ENCODE measurements around the gene ANKRD63.

The ANKRD63 gene

GRCh38 chr15:40240619-40241221, 42.1 kb downstream of the ANKRD63 start:
- DNase-seq = no peak

GRCh38 chr15:40239693-40240618, 42.9 kb downstream of the ANKRD63 start:
- no peak for DNase-seq

GRCh38 chr15:40239404-40239692, 43.5 kb downstream of the ANKRD63 start:
- DNase-seq = no peak

GRCh38 chr15:40238532-40239403, 44.1 kb downstream of the ANKRD63 start, which contains the start of gene PAK6:
TSS of gene PAK6 (plus strand) at chr15:40239063. CDS start at chr15:40264786, 25,723 bp downstream.
- peak; percentile 33 for DNase-seq

GRCh38 chr15:40235201-40235885, 47.5 kb downstream of the ANKRD63 start:
- peak; percentile 55 for DNase-seq

GRCh38 chr15:40234783-40235182, 48.1 kb downstream of the ANKRD63 start:
- peak; percentile 19 for DNase-seq

GRCh38 chr15:40233727-40234577, 48.9 kb downstream of the ANKRD63 start:
- peak; percentile 20 for DNase-seq

GRCh38 chr15:40232625-40233070, 50.2 kb downstream of the ANKRD63 start:
- peak; percentile 52 for DNase-seq
